Tibial nerve (tissue), 4 donors: Measurements from ENCODE around the gene PSIP1. TPM values are rescaled to one million over a fixed set of nuclear protein-coding genes. Genes with fewer than 3 reads are reported as not detected.
"Not testable (repeated sequence)": the region's sequence is repeated elsewhere in the genome, so short reads cannot be mapped to it uniquely, and the experiment has no call there.

ENCODE experiments used
- DNase-seq, 2 donors: peaks; one replicate each; pipeline ENCODE4 v3.0.0-alpha.2; 2019; ENCODE audit warnings: low spot score in 2 of 2
- H3K27ac ChIP-seq, 4 donors: fragments of 200-600 bp; sonication (generic) in 3 of 4; one replicate each; pipeline ENCODE4 v1.5.1; 2017 to 2019; ENCODE audit warnings: mild to moderate bottlenecking in 1 of 4
- H3K27me3 ChIP-seq, 2 donors: fragments of 200-600 bp; sonication (generic) in 1 of 2; one replicate each; pipeline versions ENCODE4 v1.5.1 to v1.6.0; 2017 to 2019
- H3K36me3 ChIP-seq, 3 donors: fragments of 200-600 bp; sonication (generic); one replicate each; pipeline ENCODE4 v1.5.1; 2018 to 2019
- H3K4me1 ChIP-seq, 4 donors: fragments of 200-600 bp; sonication (generic) in 3 of 4; one replicate each; pipeline ENCODE4 v1.5.1; 2017 to 2019
- H3K4me3 ChIP-seq, 4 donors: fragments of 200-600 bp; sonication (generic) in 3 of 4; one replicate each; pipeline ENCODE4 v1.5.1; 2017 to 2019; ENCODE audit warnings: mild to moderate bottlenecking in 1 of 4, moderate library complexity in 1 of 4
- H3K9me3 ChIP-seq, 4 donors: fragments of 200-600 bp; sonication (generic) in 3 of 4; one replicate each; pipeline ENCODE4 v1.5.1; 2017 to 2019
- CTCF ChIP-seq, 5 experiments: fragments of 200-600 bp in 3 of 5; fragments of 450-650 bp in 2 of 5; sonication (generic) in 3 of 5; IDR thresholded peaks; one replicate each; pipeline ENCODE4 v1.5.1; 2016 to 2019; ENCODE audit warnings: antibody characterized with exemption in 5 of 5, mild to moderate bottlenecking in 3 of 5, moderate library complexity in 2 of 5
- EP300 ChIP-seq, 2 donors: sonication (generic); formaldehyde crosslinking; IDR thresholded peaks; one replicate each; pipeline ENCODE4 v1.6.1; 2017; ENCODE audit warnings: antibody characterized with exemption in 2 of 2, mild to moderate bottlenecking in 1 of 2
- POLR2A ChIP-seq, 2 donors: fragments of 450-650 bp; IDR thresholded peaks; one replicate each; pipeline ENCODE4 v1.6.1; 2017; ENCODE audit warnings: antibody characterized with exemption in 2 of 2, mild to moderate bottlenecking in 2 of 2, moderate library complexity in 2 of 2
- WGBS, 2 donors: methylation state at CpG; one replicate each; pipeline ENCODE4 v1.1.5; 2018; 5-methylcytosine and 5-hydroxymethylcytosine counted together
- total RNA-seq, 4 donors: library from RNA; depleted of rRNA; stranded (reverse); fragments of >200 nt; gene quantifications; one replicate each; pipeline ENCODE4 v1.1.0, GENCODE V29; 2016

PSIP1 gene
- total RNA-seq, 4 donors from 2014 or later: 57.6 to 121 (median 97.9) TPM

- WGBS, 2 donors: 86 to 91% methylated on average over 4 of the region's 4 CpGs
- no peak for DNase-seq
Observed at GRCh38 chr9:15543047-15543813, 32.5 kb upstream of the PSIP1 start.

GRCh38 chr9:15542624-15543023 lies 31.9 kb upstream of the PSIP1 start:
- no peaks in the 10 kb centered on the region for H3K4me1 ChIP-seq
- H3K4me3 ChIP-seq: no peak overlapping the region
- H3K27ac ChIP-seq: no peak overlapping the region
- no peaks in the 10 kb centered on the region for H3K9me3 ChIP-seq
- no peaks in the 10 kb centered on the region for H3K36me3 ChIP-seq
- no peak for TF ChIP-seq POLR2A (IDR thresholded peaks at IDR 0.05)
- no peak for TF ChIP-seq EP300 (IDR thresholded peaks at IDR 0.05)
- TF ChIP-seq CTCF (IDR thresholded peaks at IDR 0.05): no peak
- H3K27me3 ChIP-seq: no peaks in the 10 kb centered on the region
- 94 to 98% methylated on average over 2 of the region's 2 CpGs for WGBS, 2 donors
- no peak for DNase-seq

More at GRCh38 chr9:15543047-15543813, 32.5 kb upstream of the PSIP1 start:
- no peak overlapping the region for H3K27ac ChIP-seq
- TF ChIP-seq POLR2A (IDR thresholded peaks at IDR 0.05) (no peak), EP300 (IDR thresholded peaks at IDR 0.05) (no peak), CTCF (IDR thresholded peaks at IDR 0.05) (no peak)
- no peak overlapping the region for H3K4me3 ChIP-seq
- H3K36me3 ChIP-seq: no peaks in the 10 kb centered on the region
- H3K27me3 ChIP-seq: no peaks in the 10 kb centered on the region
- H3K4me1 ChIP-seq: no peaks in the 10 kb centered on the region
- no peaks in the 10 kb centered on the region for H3K9me3 ChIP-seq

- Histone ChIP-seq H3K27ac (no peak overlapping the region), H3K9me3 (no peaks in the 10 kb centered on the region)
- 16 to 19% methylated on average over 2 of the region's 2 CpGs for WGBS, 2 donors
Observed at GRCh38 chr9:15541872-15542271, 31.1 kb upstream of the PSIP1 start.

GRCh38 chr9:15531380-15531779 lies 20.6 kb upstream of the PSIP1 start:
- Histone ChIP-seq H3K4me1 (no peaks in the 10 kb centered on the region), H3K9me3 (no peaks in the 10 kb centered on the region), H3K27me3 (no peaks in the 10 kb centered on the region), H3K4me3 (no peak overlapping the region), H3K36me3 (no peaks in the 10 kb centered on the region), H3K27ac (no peak overlapping the region)
- WGBS, 2 donors: 42 to 45% methylated on average over 1 of the region's 1 CpG
- TF ChIP-seq POLR2A (IDR thresholded peaks at IDR 0.05): no peak
- TF ChIP-seq EP300 (IDR thresholded peaks at IDR 0.05): no peak
- no peak for TF ChIP-seq CTCF (IDR thresholded peaks at IDR 0.05)
- DNase-seq: no peak

More at GRCh38 chr9:15541872-15542271, 31.1 kb upstream of the PSIP1 start:
- no peaks in the 10 kb centered on the region for H3K36me3 ChIP-seq
- H3K27me3 ChIP-seq: no peaks in the 10 kb centered on the region
- DNase-seq: no peak
- no peak for TF ChIP-seq CTCF (IDR thresholded peaks at IDR 0.05)
- no peak overlapping the region for H3K4me3 ChIP-seq
- H3K4me1 ChIP-seq: no peaks in the 10 kb centered on the region

GRCh38 chr9:15529566-15530324 lies 19.0 kb upstream of the PSIP1 start:
- WGBS, 2 donors: 61 to 72% methylated on average over 4 of the region's 4 CpGs
- H3K4me3 ChIP-seq: no peak overlapping the region
- DNase-seq: no peak
- no peaks in the 10 kb centered on the region for H3K4me1 ChIP-seq
- no peaks in the 10 kb centered on the region for H3K9me3 ChIP-seq
- no peaks in the 10 kb centered on the region for H3K36me3 ChIP-seq
- no peaks in the 10 kb centered on the region for H3K27me3 ChIP-seq
- no peak overlapping the region for H3K27ac ChIP-seq
- TF ChIP-seq EP300 (IDR thresholded peaks at IDR 0.05) (no peak), POLR2A (IDR thresholded peaks at IDR 0.05) (no peak), CTCF (IDR thresholded peaks at IDR 0.05) (no peak)

- H3K36me3 ChIP-seq, H3K27ac ChIP-seq, DNase-seq, H3K4me1 ChIP-seq, H3K4me3 ChIP-seq, H3K9me3 ChIP-seq, H3K27me3 ChIP-seq: not testable (repeated sequence)
- 87 to 92% methylated on average over 5 of the region's 5 CpGs for WGBS, 2 donors
Observed at GRCh38 chr9:15527035-15527434, 16.3 kb upstream of the PSIP1 start.
